Measurements from ENCODE around the gene DDTL.
"Not testable (repeated sequence)": the region's sequence is repeated elsewhere in the genome, so short reads cannot be mapped to it uniquely, and the experiment has no call there.

DNA sequence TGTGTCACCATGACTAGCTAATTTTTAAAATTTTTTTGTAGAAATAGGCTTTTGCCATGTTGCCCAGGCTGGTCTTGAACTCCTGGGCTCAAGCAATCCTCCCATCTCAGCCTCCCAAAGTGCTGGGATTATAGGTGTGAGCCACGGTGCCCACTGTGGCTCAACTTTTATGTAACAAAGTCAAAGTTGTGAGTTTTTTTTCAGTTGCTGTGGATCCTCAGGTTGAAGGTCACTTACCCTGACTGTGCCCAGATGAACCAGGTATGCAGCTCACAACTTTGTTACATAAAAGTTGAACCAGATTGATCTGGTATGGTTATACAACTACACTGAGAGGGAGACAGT, 46.4 kb upstream of the DDTL start:
- TF ChIP-seq PAX5 (IDR thresholded peaks at IDR 0.05; ENCODE audit: insufficient read depth, low read length, severe bottlenecking); POLR2A (IDR thresholded peaks at IDR 0.05; ENCODE audit: low read depth, low read length); TAF1 (IDR thresholded peaks at IDR 0.05; ENCODE audit: low read depth, low read length): not testable (repeated sequence)
